Left lung (tissue), 10 donors: ENCODE results near the gene ITIH3. TPM values are rescaled to one million over a fixed set of nuclear protein-coding genes. Genes with fewer than 3 reads are reported as not detected.

Experiments
- ATAC-seq: fragments of 200-7000 bp; cut with Tn5 transposase; one replicate; pipeline ENCODE4 v1.9.1; 2020; ENCODE audit warnings: moderate library complexity
- DNase-seq, 4 donors: peaks; one replicate each; pipeline ENCODE4 v3.0.0-alpha.2; 2013 to 2020
- H3K27ac ChIP-seq, 2 donors: fragments of 200-600 bp; sonication (generic) in 1 of 2; one replicate each; pipeline versions ENCODE4 v1.5.0 to v1.8.0; 2020 to 2021
- H3K27me3 ChIP-seq, 2 donors: fragments of 200-600 bp; sonication (generic) in 1 of 2; one replicate each; pipeline versions ENCODE4 v1.5.0 to v1.8.0; 2020 to 2021
- H3K36me3 ChIP-seq, 2 donors: fragments of 200-600 bp; sonication (generic) in 1 of 2; one replicate each; pipeline versions ENCODE4 v1.5.0 to v1.8.0; 2020 to 2021
- H3K4me1 ChIP-seq, 2 donors: fragments of 200-600 bp; one replicate each; pipeline ENCODE4 v1.8.0; 2021
- H3K4me3 ChIP-seq, 2 donors: fragments of 200-600 bp; sonication (generic) in 1 of 2; one replicate each; pipeline versions ENCODE4 v1.5.0 to v1.8.0; 2020 to 2021; ENCODE audit warnings: mild to moderate bottlenecking in 1 of 2
- H3K9me3 ChIP-seq, 2 donors: fragments of 200-600 bp; sonication (generic) in 1 of 2; one replicate each; pipeline versions ENCODE4 v1.5.0 to v1.8.0; 2020 to 2021
- CTCF ChIP-seq, 2 donors: fragments of 200-600 bp; sonication (generic) in 1 of 2; IDR thresholded peaks; one replicate each; pipeline versions ENCODE4 v1.5.0 to v1.8.0; 2021; ENCODE audit warnings: antibody characterized with exemption in 2 of 2
- intact Hi-C, 2 donors: fragments of 100-400 bp; cut with DNase I; formaldehyde crosslinking; loops; one replicate each; pipeline versions ENCODE4 v1.11.2 to v1.14.2; 2022
- polyA plus RNA-seq, 6 donors: library from polyadenylated mRNA; unstranded; fragments of 120-200 nt; gene quantifications; one replicate each; pipeline ENCODE4 v1.2.1, GENCODE V29; 2013; ENCODE audit not compliant: insufficient read length in 6 of 6
- total RNA-seq, 2 donors: library from RNA; stranded (reverse); fragmentation: NEBNext Ultra II Directional; extraction: Animal tissue kit (Norgen Biotek cat#: 25700); gene quantifications; one replicate each; pipeline ENCODE4 v1.2.1, GENCODE V29; 2021
- donor health status: DM: no; HTN: yes; CAD: no.
- donor health status: DM: no; HTN: no; CAD: no.

ITIH3 gene
- total and polyA plus RNA-seq, 8 donors, result 1.5 to 5.8 (median 3.4) TPM

GRCh38 chr3:52816199-52816598 is 21.6 kb downstream of the ITIH3 start:
- H3K27me3 ChIP-seq, result no peaks in the 10 kb centered on the region
- DNase-seq (no peak), ATAC-seq (no peak)
- no peak overlapping the region for H3K27ac ChIP-seq
- H3K4me1 ChIP-seq, result no peaks in the 10 kb centered on the region
- no peaks in the 10 kb centered on the region for H3K9me3 ChIP-seq
- TF ChIP-seq CTCF (IDR thresholded peaks at IDR 0.05), result no peak
- intact Hi-C loops, result no loop called here
- H3K36me3 ChIP-seq, result peaks cover 0 to 6% of the 10 kb centered on the region in 2 donors
- no peak overlapping the region for H3K4me3 ChIP-seq

- DNase-seq (no peak), ATAC-seq (no peak)
- no peaks in the 10 kb centered on the region for H3K9me3 ChIP-seq
- H3K4me1 ChIP-seq, result no peaks in the 10 kb centered on the region
- H3K27me3 ChIP-seq, result no peaks in the 10 kb centered on the region
- H3K4me3 ChIP-seq, result no peak overlapping the region
- no peak overlapping the region for H3K27ac ChIP-seq
- peaks cover 0 to 6% of the 10 kb centered on the region in 2 donors for H3K36me3 ChIP-seq
- intact Hi-C loops, result no loop called here
- no peak for TF ChIP-seq CTCF (IDR thresholded peaks at IDR 0.05)
Measured at GRCh38 chr3:52816654-52817053, 22.1 kb downstream of the ITIH3 start.

GRCh38 chr3:52817221-52817620 is 22.6 kb downstream of the ITIH3 start:
- Histone ChIP-seq H3K27ac (no peak overlapping the region), H3K4me1 (no peaks in the 10 kb centered on the region), H3K27me3 (no peaks in the 10 kb centered on the region), H3K9me3 (no peaks in the 10 kb centered on the region), H3K4me3 (no peak overlapping the region), H3K36me3 (peaks cover 0 to 6% of the 10 kb centered on the region in 2 donors)
- no peak for TF ChIP-seq CTCF (IDR thresholded peaks at IDR 0.05)
- DNase-seq (no peak), ATAC-seq (no peak)
- intact Hi-C loops, result no loop called here

GRCh38 chr3:52817860-52818259 is 23.3 kb downstream of the ITIH3 start:
- no peaks in the 10 kb centered on the region for H3K4me1 ChIP-seq
- intact Hi-C loops, result no loop called here
- H3K27ac ChIP-seq, result no peak overlapping the region
- no peak for DNase-seq
- no peaks in the 10 kb centered on the region for H3K9me3 ChIP-seq
- no peaks in the 10 kb centered on the region for H3K27me3 ChIP-seq
- TF ChIP-seq CTCF (IDR thresholded peaks at IDR 0.05), result no peak
- no peak overlapping the region for H3K4me3 ChIP-seq
- H3K36me3 ChIP-seq, result peaks cover 0 to 10% of the 10 kb centered on the region in 2 donors
- no peak for ATAC-seq

- Histone ChIP-seq H3K36me3 (peaks cover 0 to 27% of the 10 kb centered on the region in 2 donors), H3K4me3 (no peak overlapping the region), H3K9me3 (no peaks in the 10 kb centered on the region), H3K27ac (no peak overlapping the region), H3K27me3 (no peaks in the 10 kb centered on the region), H3K4me1 (no peaks in the 10 kb centered on the region)
- no peak for TF ChIP-seq CTCF (IDR thresholded peaks at IDR 0.05)
- DNase-seq (no peak), ATAC-seq (no peak)
- intact Hi-C loops, result no loop called here
Measured at GRCh38 chr3:52819936-52820335, 25.3 kb downstream of the ITIH3 start.
